GM12873 (cell line): ENCODE data around the gene PIEZO1.
A peak's percentile ranks its signal among the peaks of the same experiment; 100 is the strongest.

Source experiments
- CTCF ChIP-seq: IDR thresholded peaks from 2 replicates; pipeline ENCODE4 v1.5.1; 2012; ENCODE audit warnings: low read depth, mild to moderate bottlenecking, moderate library complexity, low read length, control low read depth; ENCODE audit not compliant: insufficient read depth; ENCODE audit errors: missing control alignments

The PIEZO1 gene

GRCh38 chr16:88686062-88686438, 99.0 kb downstream of the PIEZO1 start:
- TF ChIP-seq CTCF: no peak

- TF ChIP-seq CTCF: peak; percentile 73
Measured at GRCh38 chr16:88685156-88686061, 99.6 kb downstream of the PIEZO1 start.

GRCh38 chr16:88684569-88685155, 100.4 kb downstream of the PIEZO1 start:
- TF ChIP-seq CTCF: no peak

- TF ChIP-seq CTCF: no peak
Measured at GRCh38 chr16:88681709-88682451, 103.1 kb downstream of the PIEZO1 start.

GRCh38 chr16:88681084-88681680, 103.8 kb downstream of the PIEZO1 start:
- peak; percentile 82 for TF ChIP-seq CTCF

GRCh38 chr16:88680554-88681083, 104.4 kb downstream of the PIEZO1 start:
- no peak for TF ChIP-seq CTCF
